Dedifferentiated amniotic fluid mesenchymal stem cell (primary cell): Measurements from ENCODE around the gene VPS37D.
"Not testable (repeated sequence)": the region's sequence is repeated elsewhere in the genome, so short reads cannot be mapped to it uniquely, and the experiment has no call there.

ENCODE experiments used
- DNase-seq: peaks from one replicate; pipeline ENCODE4 v3.0.0-alpha.2; 2016; ENCODE audit errors: extremely low spot score

VPS37D gene

GRCh38 chr7:73667344-73668102 is at the start of gene VPS37D:
Gene VPS37D (plus strand): TSS chr7:73667831. CDS start chr7:73667959, 128 bp downstream.
- DNase-seq: peak; percentile 82

GRCh38 chr7:73618538-73618937 is 49.1 kb upstream of the VPS37D start:
- DNase-seq: no peak

- DNase-seq: not testable (repeated sequence)
Measured at GRCh38 chr7:73619394-73619793, 48.2 kb upstream of the VPS37D start.

GRCh38 chr7:73621168-73622063 is 46.2 kb upstream of the VPS37D start:
- DNase-seq: no peak

DNA sequence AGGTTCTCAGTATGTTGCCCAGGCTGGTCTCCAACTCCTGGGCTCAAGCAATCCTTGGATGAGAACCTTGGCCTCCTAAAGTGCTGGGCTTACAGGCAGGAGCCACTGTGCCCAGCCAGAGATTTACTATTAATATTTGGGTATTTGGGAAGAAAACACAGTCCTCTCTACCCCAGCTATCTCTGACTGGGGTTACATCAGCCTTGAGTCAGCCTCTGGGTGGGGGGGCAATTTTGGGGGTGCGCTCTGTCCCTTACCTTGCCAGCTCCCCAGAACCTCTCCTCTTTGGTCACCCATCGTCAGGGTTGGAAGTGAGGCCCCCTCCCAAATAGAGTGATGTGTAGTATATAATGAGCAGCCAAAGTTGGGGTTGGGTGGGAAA is 45.1 kb upstream of the VPS37D start:
- no peak for DNase-seq

DNA sequence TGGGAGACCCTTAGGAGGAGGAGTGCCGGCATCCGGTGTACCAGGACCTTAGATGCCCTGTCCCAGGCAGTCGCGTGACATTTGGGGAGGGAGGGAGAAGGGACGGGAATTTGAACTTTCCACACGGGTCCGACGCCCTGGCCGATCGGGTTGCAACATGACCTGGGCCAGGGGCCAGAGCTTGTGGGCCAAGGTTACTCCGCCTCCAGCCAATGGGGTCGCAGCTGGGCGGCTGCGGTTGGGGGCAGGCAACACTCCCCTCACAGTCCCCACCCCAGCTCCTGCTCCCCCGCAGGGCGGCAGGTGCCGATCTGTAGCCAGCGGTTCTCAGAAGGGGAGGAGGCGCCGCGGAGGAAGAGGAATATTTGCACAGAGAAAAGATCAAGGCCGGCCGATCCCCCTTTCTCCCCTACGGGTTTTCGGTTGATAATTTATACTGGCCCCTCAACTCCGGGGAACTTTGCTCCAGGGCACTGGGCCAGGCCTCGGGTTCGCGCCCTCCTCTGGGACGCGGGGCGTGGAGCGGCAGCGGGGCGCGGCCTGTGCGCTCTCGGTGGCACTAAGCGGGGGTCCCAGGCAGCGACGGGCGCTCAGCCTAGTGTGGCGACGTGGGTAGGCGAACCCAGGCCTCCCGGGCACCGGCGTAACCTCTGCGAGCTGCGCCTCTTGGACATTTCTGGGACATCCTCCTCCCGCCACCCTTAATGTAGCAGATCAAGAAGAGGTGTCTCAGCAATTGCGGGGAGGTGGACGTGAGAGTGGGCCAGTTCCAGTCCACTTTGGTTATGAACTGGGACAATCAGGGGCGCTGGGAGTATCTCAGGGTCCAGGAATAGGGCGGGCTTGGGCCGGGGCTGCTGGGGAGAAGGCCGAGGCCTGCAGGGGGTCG is 44.5 kb upstream of the VPS37D start:
- no peak for DNase-seq

DNA sequence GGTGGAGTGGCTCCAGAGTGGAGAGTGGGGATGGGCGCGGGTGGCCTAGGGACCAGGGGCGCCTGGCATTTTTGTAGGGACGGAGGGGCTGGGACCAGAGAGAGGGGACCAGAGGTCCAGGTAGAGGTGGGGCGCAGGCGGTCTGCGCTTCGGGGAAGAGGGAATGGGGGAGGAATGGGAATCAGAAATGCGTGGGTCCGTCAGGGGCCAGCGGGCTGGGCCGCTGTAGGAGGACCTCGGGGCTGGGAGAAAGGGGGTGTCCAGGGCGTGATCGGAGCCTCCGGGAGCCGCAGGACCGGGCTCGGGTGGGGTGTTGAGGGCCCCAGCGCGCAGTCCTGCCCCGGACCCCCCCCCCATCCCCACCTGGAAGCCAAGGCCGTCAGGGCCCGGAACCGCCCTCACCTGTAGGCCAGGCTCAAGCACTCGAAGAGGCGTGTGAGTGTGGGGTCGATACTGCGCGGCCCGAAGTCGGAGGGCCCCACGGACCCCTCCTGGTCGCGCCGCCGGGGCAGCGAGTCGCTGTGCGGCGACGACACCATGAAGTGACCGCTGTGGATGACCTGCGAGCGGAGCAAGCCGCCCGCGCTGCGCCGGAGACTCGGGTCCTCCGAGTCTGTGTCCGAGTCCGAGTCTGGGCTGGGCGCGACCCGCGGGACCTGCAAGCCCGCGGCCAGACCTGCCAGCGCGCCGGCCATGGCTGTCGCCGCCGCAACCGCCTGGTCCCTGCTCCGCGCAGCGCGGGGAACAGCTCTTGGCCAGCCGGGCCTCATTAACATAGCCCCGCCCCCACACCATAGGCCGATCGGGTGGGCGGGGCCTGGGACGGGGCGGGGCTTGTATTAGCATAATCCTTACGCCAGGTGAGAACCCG is 43.6 kb upstream of the VPS37D start, which contains the start of gene MLXIPL:
Gene MLXIPL (minus strand): TSS at position 725 of the 871 bp plus-strand sequence. CDS start 30 bp downstream, at position 695.
- DNase-seq: peak; percentile 27

GRCh38 chr7:73624669-73625001 is 43.0 kb upstream of the VPS37D start:
- DNase-seq: no peak

DNA sequence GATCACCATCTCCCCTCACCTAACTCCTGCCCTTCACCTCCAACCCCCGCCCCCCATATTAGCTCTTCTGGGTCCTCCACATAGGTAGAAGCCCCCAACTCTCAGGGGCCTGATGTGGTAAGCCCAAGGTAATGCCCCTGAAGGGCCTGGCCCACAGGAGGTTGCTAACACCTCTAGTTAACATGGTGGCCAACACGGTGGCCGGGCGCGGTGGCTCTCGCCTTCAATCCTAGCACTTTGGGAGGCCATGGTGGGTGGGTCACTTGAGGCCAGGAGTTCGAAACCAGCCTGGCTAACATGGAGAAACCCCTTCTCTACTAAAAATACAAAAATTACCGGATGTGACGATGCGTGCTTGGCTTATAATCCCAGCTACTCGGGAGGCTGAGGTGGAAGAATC is 42.4 kb upstream of the VPS37D start:
- no peak for DNase-seq

DNA sequence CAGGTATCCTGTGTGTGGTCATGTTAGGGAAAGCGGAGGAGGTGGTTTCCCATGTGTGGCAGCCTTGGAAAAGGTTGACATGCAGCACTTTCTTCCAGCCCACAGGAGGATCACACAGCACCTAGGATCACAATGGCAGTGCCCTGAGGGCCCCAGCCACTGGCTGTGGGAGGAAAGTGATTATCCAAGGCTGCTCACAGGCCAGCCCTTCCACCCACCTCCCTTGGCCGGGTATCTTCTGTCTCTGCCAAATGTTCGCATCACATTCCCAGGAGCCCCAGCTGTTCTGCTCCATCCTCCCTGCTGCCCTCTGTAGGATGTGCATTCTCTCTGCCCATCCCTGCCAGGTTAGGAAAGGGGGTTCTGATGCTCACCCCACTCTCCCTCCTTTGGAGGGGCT is 40.8 kb upstream of the VPS37D start:
- DNase-seq: no peak

DNA sequence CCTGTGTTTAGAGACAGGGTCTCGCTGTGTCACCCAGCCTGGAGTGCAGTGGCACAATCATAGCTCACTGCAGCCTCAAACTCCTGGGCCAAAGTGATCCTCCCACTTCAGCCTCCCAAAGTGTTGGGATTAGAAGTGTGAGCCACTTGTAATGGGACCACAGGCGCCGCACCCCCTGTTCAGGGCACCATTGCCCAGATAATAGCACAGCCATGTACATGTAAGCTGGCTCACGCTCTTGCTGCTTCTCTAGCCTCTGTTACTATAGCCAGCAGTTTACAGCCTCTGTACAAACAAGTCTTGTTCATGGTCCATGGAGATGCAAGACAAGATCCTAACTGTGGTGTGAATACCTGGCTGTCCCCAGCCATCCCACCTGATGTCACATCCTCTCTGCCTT is 39.1 kb upstream of the VPS37D start:
- DNase-seq: no peak

GRCh38 chr7:73631558-73631957 is 36.1 kb upstream of the VPS37D start:
- DNase-seq: no peak

DNA sequence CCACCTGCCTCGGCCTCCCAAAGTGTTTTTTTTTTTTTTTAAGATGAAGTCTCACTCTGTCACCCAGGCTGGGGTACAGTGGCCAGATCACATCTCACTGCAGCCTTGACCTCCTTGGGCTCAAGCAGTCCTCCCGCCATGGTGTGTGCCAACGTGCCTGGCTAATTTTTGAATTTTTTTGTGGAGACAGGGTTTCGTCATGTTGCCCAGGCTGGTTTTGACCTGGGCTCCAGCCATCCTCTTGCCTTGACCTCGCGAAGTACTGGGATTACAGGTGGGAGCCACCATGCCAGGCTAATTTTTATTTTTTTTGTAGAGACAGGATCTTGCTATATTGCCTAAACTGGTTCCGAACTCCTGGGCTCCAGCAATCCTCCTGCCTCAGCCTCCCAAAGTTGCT is 34.3 kb upstream of the VPS37D start:
- DNase-seq: no peak

- no peak for DNase-seq
Measured at GRCh38 chr7:73633844-73634243, 33.8 kb upstream of the VPS37D start.

GRCh38 chr7:73635428-73636200 is 32.0 kb upstream of the VPS37D start:
- DNase-seq: no peak

DNA sequence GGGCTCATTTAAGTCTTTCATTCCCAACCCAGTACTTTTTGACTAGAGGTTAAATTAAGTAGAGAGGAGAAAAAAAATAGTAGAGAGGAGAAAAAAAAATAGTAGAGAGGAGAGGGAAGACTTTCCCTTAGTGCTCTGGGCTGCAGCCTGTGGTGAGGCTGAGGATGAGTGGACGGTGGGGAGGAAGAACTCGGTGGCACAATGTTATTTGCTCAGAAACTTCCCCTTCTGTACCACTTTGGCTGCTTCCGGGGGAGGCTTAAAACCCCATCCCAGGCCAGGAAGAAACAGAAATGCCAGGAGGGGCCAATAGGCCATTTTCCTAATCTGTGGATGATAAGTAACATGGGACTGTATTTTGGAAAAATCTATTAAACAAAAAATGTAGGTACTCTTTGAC is 28.7 kb upstream of the VPS37D start:
- no peak for DNase-seq

DNA sequence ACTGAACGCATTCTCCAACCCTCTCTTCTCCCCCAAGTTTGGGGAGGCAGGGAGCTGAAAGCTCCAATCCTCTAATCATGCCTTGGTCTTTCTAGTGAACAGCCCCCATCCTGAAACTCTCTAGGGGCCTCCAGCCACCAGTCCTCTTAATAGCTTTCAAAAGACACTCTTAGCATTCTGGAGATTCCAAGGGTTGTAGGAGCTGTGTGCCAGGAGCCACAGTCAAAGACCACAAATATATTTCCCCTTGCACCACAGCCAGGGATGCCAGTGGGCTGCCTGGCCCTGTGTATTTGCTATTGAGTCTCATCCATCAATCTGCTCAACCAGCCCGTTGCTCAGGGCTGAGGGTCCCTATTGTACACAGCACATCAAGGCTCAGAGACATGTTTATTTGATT is 24.8 kb upstream of the VPS37D start:
- DNase-seq: no peak

DNA sequence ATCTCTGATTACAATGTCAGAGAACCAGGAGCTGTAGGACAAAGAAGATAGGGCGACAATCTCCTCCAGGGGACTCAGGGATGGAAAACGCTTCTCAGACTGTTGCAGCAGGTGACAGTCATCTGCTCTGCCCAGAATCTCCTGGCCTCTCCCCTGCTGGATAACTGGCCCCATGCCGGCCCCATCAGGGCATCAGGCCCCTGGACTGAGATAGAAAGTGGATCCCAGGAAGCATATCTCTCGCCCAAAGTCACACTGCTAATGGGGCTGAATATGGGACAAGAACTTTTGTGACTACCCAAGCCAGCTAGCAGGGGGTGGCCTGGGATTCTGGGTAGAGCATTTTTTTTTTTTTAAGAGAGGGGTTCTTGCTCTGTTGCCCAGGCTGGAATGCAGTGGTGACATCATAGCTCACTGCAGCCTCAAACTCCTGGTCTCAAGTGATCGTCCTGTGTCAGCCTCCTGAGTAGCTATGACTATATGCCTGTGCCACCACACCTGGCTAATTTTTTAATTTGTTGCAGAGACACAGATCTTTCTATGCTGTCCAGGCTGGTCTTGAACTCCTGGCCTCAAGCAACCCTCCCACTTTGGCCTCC is 22.8 kb upstream of the VPS37D start:
- no peak for DNase-seq

DNA sequence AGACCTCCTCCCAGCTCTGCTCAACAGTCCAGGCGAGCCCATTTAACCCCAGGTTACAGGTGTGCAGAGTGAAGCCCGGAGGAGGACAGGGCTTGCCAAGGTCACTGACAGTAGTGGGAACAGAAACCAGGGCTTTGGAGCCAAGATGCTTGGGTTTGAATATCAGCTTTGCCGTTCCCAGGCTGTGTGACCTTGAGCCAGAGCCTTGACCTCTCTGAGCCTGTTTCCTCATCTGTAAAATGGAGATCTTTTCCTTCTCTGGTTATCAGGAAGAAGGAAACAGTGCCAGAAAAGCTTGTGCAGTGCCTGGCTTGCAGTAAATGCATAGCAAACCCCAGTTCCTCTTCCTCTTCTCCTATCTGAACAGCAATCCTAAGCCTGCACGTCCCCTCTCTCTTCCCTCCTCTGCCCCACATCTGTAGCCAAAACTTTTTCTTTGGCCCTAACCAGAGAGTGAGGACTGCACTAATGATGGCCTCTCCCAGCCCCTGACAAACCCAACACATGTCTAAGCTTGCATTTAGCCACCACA is 21.9 kb upstream of the VPS37D start:
- DNase-seq: no peak
